ENCODE results near the gene EFNA5. TPM values are rescaled to one million over a fixed set of nuclear protein-coding genes. Genes with fewer than 3 reads are reported as not detected.

Gene EFNA5
- total RNA-seq, 4 donors from 2014 or later, result 2.8 to 5.7 (median 3.7) TPM

DNA sequence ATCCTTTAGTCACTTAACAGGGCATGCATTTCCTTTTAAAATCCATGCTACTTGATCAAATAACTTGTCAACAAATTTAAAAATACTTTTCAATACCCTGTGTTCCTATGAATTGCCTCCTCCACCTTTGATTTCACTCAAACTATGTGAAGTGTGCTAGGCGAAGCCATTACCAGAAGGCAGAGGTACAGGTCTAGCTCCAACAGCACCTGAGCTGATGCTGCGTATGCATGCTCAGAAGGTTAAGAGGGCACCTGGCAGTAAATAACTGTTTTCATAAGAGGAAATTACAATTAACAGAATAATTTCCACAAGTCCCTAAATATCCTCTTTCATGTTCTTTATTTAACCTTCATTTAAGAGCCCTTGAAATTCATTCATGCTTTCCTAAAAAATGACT lies 251.8 kb downstream of the EFNA5 start:
- intact Hi-C loops (cut with DNase I), result no loop called here
- no peak for TF ChIP-seq EP300 (IDR thresholded peaks at IDR 0.05)
- TF ChIP-seq POLR2A (IDR thresholded peaks at IDR 0.05; ENCODE audit: low read depth), result no peak
- no peak for TF ChIP-seq CTCF (IDR thresholded peaks at IDR 0.05)
- TF ChIP-seq POLR2AphosphoS5 (IDR thresholded peaks at IDR 0.05), result no peak
- Histone ChIP-seq H3K4me3 (no peak overlapping the region), H3K4me1 (peaks cover 0 to 7% (median 5%) of the 10 kb centered on the region in 4 donors), H3K27me3 (peaks cover 0 to 4% (median 0%) of the 10 kb centered on the region in 4 donors), H3K36me3 (no peaks in the 10 kb centered on the region), H3K27ac (replicated peaks in 1 of 4) (no peak overlapping the region), H3K9me3 (no peaks in the 10 kb centered on the region)
- DNase-seq (ENCODE audit: extremely low spot score), result no peak
- 98% methylated on average over 2 of the region's 2 CpGs for WGBS

DNA sequence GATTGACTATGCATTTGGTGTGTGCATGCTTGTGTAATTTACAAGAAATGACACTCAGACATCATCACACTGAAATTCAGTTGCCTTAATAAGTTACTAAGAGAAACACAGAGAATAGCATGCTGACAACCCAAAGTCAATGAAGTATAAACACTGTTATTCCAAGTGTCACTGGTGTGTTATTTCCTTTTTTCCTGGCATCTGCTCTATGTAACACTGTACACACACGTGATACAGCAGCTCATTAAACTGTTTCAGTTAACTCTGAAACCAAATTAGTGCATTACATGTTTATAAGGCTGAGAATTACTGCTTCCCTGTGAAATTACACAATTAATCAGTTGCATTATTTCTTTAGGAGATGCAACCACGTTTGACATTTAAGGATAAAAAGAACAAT lies 252.7 kb downstream of the EFNA5 start:
- H3K27me3 ChIP-seq, result peaks cover 0 to 4% (median 0%) of the 10 kb centered on the region in 4 donors
- H3K36me3 ChIP-seq, result no peaks in the 10 kb centered on the region
- intact Hi-C loops (cut with DNase I), result no loop called here
- 25% methylated on average over 2 of the region's 2 CpGs for WGBS
- no peaks in the 10 kb centered on the region for H3K9me3 ChIP-seq
- peaks cover 0 to 7% (median 5%) of the 10 kb centered on the region in 4 donors for H3K4me1 ChIP-seq
- H3K27ac ChIP-seq (replicated peaks in 1 of 4), result no peak overlapping the region
- no peak for TF ChIP-seq POLR2A (IDR thresholded peaks at IDR 0.05; ENCODE audit: low read depth)
- TF ChIP-seq CTCF (IDR thresholded peaks at IDR 0.05), result no peak
- no peak for TF ChIP-seq POLR2AphosphoS5 (IDR thresholded peaks at IDR 0.05)
- TF ChIP-seq EP300 (IDR thresholded peaks at IDR 0.05), result no peak
- H3K4me3 ChIP-seq, result no peak overlapping the region
- no peak for DNase-seq (ENCODE audit: extremely low spot score)

DNA sequence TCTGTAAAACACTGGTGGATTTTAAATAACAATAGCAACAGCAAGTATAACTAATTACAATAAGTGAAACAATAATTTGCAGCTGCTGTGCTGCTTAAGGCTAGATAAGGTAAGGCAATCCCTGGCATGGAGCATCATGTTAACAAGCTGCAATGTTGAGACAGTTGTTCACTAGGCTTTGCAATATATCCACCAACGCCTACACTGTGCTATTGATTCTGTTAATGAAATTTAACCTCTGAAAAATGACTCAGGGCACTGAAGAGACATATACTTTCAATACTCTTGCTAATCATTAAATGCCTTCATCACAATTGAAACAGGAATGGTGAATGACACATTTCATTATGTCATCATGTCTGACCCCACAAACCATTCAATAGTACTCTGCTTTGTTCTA lies 255.0 kb downstream of the EFNA5 start:
- Histone ChIP-seq H3K36me3 (no peaks in the 10 kb centered on the region), H3K9me3 (no peaks in the 10 kb centered on the region), H3K27ac (replicated peaks in 1 of 4) (no peak overlapping the region), H3K27me3 (no peaks in the 10 kb centered on the region), H3K4me1 (peaks cover 0 to 7% (median 5%) of the 10 kb centered on the region in 4 donors), H3K4me3 (no peak overlapping the region)
- intact Hi-C loops (cut with DNase I), result no loop called here
- no peak for DNase-seq (ENCODE audit: extremely low spot score)
- 100% methylated on average over 1 of the region's 1 CpG for WGBS
- TF ChIP-seq POLR2AphosphoS5 (IDR thresholded peaks at IDR 0.05), result no peak
- no peak for TF ChIP-seq CTCF (IDR thresholded peaks at IDR 0.05)
- TF ChIP-seq POLR2A (IDR thresholded peaks at IDR 0.05; ENCODE audit: low read depth), result no peak
- TF ChIP-seq EP300 (IDR thresholded peaks at IDR 0.05), result no peak

- Histone ChIP-seq H3K36me3 (no peaks in the 10 kb centered on the region), H3K4me3 (no peak overlapping the region), H3K27ac (replicated peaks in 1 of 4) (no peak overlapping the region), H3K27me3 (no peaks in the 10 kb centered on the region), H3K9me3 (no peaks in the 10 kb centered on the region), H3K4me1 (peaks cover 0 to 7% (median 5%) of the 10 kb centered on the region in 4 donors)
- no peak for DNase-seq (ENCODE audit: extremely low spot score)
- TF ChIP-seq POLR2AphosphoS5 (IDR thresholded peaks at IDR 0.05) (no peak), EP300 (IDR thresholded peaks at IDR 0.05) (no peak), CTCF (IDR thresholded peaks at IDR 0.05) (no peak), POLR2A (IDR thresholded peaks at IDR 0.05; ENCODE audit: low read depth) (no peak)
- intact Hi-C loops (cut with DNase I), result no loop called here
- 93% methylated on average over 2 of the region's 2 CpGs for WGBS
Measured at GRCh38 chr5:107414802-107415201, 255.9 kb downstream of the EFNA5 start.

DNA sequence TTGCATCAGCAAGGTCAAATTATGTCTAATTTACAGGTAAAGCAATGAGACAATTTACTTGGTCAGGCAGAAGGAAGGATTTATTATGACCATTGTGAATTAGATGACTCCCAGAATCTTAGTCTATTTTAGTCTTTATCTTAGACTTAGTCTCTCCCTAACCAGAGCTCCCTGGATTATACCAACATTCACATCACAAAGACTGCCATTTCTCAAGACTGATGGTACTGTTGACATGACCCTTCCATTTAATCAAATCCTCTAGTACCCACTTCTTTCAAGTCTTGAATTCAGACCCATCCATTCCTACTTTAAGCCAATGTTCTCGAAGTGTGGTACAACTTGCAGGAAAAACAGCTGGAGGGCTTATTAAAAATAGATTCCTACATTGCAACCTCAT lies 257.0 kb downstream of the EFNA5 start:
- TF ChIP-seq CTCF (IDR thresholded peaks at IDR 0.05) (no peak), POLR2AphosphoS5 (IDR thresholded peaks at IDR 0.05) (no peak), POLR2A (IDR thresholded peaks at IDR 0.05; ENCODE audit: low read depth) (no peak), EP300 (IDR thresholded peaks at IDR 0.05) (no peak)
- no peak for DNase-seq (ENCODE audit: extremely low spot score)
- intact Hi-C loops (cut with DNase I), result no loop called here
- Histone ChIP-seq H3K4me3 (no peak overlapping the region), H3K4me1 (peaks cover 0 to 7% (median 5%) of the 10 kb centered on the region in 4 donors), H3K27ac (replicated peaks in 1 of 4) (no peak overlapping the region), H3K27me3 (no peaks in the 10 kb centered on the region), H3K36me3 (no peaks in the 10 kb centered on the region), H3K9me3 (no peaks in the 10 kb centered on the region)
- 95% methylated on average over 1 of the region's 1 CpG for WGBS
